GDM1 (cell line): Measurements from ENCODE around the gene GRAMD2A.
A peak's percentile ranks its signal among the peaks of the same experiment; 100 is the strongest.

Experiments
- DNase-seq: peaks from one replicate; lab custom pipeline; 2025; lab: John Stamatoyannopoulos, UW

GRAMD2A gene

DNA sequence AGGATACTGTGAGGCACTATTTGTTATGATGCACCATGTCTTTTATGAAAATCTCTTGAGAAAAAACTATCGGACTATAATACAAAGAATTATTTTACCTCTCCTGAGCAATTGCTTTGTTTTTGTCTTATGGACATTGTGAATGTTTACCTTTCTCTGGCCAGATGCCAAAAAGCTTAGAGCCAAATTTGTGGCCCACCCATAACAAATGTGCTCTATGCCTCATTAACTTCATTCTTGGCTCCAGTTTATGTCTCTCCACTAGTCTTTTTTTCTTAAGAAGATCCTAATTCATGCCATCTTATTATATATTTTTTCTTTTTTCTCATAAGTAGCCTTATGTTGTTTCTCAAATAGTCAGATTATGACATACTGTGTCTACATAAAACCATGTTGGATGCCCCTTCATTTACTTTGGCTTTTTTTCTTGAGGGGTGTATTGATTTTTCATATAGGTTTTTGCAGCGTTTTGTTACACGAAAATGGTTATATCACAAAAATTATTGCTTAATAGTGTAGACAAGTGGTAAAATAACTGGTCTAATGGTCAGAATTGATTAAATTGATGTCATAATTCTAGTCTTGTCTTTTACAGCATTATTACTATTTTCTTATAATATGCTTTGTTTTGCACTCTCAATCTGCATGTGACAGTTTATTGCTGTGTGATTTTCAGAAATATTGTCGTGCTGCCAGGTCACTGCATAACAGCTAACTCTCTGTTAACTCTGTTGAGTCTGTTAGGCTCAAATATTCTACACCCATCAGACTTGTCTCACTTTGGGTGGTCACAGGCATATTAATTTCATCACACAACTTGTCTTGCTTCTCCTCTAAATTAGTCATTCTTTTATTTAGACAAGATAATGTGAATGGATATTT lies 61.2 kb downstream of the GRAMD2A start:
- no peak for DNase-seq

DNA sequence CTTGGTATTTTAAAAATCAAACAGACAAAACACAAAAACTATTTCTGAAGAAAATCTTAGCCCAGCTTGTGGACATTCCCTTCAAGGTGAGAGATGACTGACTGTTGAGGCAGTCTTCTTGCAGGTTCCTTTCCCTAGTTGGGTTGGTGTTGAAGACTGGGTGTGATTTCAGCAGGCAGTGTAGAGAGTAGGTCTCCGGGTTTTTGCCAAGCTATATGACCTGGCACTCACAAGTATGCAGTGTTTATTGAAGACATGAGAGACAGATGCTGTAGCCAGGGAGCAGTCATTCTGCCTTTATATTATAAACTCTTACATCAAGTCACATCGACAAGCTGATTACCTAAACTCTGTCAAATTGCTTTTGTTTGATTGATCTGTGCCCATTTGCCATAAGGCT lies 61.9 kb downstream of the GRAMD2A start:
- no peak for DNase-seq

DNA sequence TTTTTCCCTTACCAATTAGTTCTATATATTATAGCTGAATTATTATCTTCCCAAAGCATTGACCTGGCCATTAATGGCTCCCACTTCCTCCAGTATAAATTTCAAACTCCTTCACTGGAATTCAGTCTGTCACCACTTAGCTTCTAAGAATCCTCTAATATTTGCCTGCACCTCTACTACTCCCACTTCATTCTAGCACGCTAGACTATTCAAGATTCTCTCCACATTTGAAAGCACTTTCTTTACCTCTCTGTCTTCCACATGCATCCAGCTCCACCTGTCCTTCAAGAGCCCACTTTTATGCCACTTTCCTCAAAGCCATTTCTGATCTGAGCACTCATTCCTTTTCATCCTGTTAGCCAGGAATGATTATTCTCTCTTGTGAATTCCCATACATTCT lies 64.4 kb downstream of the GRAMD2A start:
- no peak for DNase-seq

DNA sequence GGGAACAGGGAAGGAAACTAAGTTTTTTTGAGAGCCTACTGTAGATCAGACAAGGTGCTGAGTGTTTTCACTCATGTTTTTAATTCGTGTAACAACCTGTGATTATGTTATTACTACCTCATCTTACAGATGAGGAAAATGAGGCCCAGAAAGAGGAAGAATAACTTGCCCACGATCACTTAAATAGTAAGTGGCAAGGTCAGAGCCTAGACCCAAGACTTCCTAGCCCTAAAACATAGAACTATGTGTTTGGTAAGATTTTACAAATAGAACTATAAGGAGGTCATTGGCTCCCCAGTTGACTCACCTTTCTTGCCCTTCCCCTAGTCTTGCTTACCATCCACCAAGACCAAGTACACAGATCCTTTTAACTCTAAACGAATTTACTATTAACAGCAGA lies 65.7 kb downstream of the GRAMD2A start:
- DNase-seq: no peak

GRCh38 chr15:72130272-72130671 lies 67.3 kb downstream of the GRAMD2A start:
- DNase-seq: no peak

GRCh38 chr15:72128359-72128758 lies 69.2 kb downstream of the GRAMD2A start:
- DNase-seq: no peak

DNA sequence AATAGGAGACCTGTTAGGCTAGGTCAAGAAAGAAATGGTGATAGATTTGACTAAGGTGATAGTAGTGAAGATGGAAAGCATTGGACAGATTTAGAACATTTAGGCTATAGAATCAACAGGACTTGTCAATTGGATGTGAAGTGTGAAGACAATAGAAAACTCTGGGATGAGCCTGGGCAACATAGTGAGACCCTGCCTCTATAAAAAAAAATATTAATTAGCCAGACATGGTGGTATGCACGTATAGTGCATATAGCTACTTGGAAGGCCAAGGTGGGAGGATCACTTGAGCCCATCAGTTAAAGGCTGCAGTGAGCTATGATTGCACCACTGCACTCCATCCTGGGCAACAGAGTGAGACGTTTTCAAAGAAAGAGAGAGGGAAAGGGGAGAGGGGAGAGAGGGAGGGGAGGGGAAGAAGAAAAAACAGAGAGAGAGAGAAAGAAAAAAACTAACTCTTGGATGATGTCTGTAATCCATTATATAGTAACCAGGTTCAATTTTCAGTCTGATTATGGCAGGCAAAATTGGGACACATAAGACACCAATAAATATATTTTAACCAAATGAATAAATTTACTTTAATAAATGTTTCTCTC lies 69.8 kb downstream of the GRAMD2A start:
- DNase-seq: no peak

GRCh38 chr15:72124218-72124617 lies 73.4 kb downstream of the GRAMD2A start:
- no peak for DNase-seq

DNA sequence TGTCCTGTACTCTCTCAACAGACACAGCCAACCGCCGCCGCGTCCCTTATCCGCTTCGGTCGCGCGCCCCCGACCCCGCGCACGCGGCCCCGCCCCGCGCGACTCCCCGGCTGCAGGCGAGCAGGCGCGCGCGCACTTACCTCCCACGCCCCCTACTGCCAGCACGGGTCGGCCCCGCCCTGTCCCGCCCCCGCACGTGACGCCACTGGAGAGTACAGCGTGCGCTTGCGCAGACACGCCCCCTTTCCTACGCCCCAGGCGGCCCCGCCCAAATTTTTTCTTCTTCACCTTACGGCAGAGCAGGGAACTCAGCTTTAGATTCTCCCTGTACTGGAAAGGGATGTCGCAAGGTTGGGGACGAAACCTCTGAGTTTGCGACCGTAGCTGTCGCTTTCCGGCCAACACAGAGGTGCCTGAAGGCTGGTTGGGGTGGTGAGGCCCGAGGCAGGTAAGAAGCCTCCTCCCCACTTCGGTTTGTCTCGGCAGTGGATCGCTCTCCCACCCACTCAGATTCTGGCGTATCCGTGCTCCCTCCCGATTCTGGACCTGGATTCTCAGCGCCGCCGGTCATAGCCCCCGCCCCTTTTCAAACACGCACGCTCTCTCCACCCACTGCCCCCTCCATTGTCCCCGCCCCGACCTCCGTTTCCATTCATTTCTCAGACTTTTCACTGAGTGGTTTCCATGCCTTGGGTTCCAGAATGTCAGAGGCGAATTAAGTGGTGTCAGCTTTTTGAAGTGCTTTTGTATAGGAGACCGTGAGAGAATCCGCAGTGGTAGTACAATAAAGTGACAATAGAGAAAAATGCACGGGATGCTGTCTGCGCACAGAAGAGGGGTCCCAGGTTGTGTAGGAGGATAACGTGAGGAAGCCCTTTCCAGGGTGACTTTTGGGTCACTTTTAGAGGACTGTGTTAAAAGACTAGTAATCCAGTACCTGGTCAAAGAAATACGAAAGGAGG lies 79.3 kb downstream of the GRAMD2A start, which contains the start of the genes MYO9A and SENP8:
Gene MYO9A (minus strand): TSS at position 134 of the 962 bp plus-strand sequence. CDS start 71,587 bp downstream, outside the sequence.
Gene SENP8 (plus strand): TSS at position 387 of the 962 bp plus-strand sequence. CDS start 21,221 bp downstream, outside the sequence.
- peak; percentile 97 for DNase-seq

DNA sequence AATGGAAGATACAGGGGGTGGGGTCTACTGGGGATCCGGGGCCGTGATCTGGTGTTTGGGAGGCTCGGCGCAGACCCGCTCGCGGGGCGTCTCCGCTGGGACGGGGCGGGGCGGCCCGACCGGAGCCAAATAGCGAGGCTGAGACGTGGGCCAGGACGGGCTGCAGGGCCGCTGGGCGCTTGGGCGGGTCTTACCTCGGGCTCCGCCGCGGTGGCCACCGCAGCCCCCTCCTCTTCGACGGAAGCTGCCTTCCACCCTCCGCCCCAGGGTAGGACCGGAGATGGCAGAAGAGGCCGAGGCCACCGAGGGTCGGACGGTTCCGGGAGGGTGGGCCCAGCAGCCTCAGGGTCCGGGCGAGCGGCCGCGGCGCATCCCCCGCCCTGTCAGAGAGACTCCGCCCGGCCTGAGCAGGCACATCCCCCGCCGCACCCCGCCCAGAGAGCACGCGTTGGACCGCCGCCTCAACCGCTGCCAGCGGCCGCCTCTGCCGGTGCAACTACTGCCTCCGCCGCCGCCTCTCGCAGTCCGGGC lies 80.0 kb downstream of the GRAMD2A start:
- peak; percentile 76 for DNase-seq

GRCh38 chr15:72116731-72117485 lies 80.7 kb downstream of the GRAMD2A start:
- DNase-seq: no peak

DNA sequence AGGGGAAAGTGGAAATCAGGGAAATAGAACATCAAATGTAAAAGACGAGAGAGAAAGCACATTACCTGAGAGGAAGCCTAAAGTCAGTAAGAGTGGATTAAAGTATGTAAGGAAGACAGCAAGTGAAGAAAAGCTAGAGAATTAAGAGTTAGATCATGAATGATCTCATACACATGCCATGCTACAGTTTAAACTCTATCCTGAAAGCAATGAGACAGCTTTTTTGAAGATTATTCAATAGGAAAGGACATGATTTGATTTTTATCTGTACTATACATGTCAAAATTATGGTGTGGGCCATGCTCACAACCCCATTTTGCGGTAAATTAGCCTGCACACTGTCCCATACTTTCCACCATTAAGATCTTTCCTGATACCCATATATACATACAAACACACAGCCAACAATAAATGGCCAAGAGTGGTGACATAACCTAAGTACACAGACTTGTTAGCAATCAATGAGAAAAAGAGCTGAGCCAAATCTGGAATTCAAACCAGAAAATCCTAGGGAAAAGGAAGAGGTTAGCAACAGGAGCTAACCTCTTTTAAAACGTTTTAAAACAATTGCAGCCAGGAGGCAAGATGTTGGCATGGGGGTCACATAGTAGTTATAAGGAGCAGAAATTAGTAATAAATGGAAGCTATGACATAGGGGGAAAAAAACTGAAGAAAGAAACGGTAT lies 84.1 kb downstream of the GRAMD2A start:
- no peak for DNase-seq

DNA sequence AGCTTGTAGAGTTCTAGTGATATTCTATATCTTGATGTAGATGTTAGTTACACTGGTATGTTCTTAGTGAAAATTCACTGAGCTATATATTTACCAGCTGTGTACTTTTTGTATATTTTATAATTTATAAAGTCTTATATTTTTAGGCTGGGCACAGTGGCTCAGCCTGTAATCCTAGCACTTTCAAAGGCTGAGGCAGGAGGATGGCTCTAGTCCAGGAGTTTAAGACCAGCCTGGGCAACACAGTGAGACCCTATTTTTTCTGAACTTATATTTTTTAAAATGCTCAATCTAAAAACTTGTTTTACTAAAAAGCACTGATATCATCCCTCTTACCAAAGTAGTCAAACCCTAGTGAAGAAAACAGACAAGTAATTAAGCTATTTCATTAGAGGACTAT lies 84.8 kb downstream of the GRAMD2A start:
- no peak for DNase-seq

DNA sequence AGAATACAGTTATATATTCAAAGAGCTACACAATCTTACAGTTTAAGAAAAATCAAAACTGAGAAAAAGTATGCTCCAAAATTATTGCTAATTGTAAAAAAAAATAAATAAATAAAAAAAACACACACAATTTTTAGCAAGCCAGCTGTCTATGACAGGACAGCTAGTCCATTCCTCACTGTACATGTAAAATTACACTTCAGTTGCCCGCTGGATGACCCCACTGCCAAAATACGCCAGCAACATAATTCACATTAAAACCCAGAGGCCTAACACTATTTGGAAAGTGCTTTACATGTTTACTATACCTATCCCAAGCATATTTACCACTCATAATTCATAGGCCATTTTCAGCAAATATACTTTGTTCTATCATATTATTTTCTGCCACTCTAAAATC lies 85.5 kb downstream of the GRAMD2A start:
- no peak for DNase-seq

- DNase-seq: no peak
Measured at GRCh38 chr15:72110355-72110754, 87.2 kb downstream of the GRAMD2A start.
